NCI-H2171 (cell line): ENCODE data around the gene POU5F1.
"Not testable (repeated sequence)": the region's sequence is repeated elsewhere in the genome, so short reads cannot be mapped to it uniquely, and the experiment has no call there.

ENCODE experiments used
- DNase-seq: peaks from one replicate; lab custom pipeline; 2025; lab: John Stamatoyannopoulos, UW

POU5F1 gene

DNA sequence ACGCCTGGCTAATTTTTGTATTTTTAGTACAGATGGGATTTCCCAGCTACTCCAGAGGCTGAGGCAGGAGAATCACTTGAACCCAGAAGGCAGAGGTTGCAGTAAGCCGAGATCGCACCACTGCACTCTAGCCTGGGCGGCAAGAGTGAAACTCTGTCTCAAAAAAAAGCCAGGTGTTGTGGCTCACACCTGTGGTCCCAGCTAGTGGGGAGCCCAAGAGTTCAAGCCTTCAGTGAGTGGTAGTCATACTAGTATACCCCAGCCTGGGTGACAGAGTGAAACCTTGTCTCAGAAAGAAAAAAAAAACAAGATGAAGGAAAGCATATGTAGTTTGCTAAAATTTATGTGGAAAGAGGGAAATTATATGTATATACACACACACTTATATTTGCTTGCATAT lies 20.0 kb upstream of the POU5F1 start:
- DNase-seq = no peak

DNA sequence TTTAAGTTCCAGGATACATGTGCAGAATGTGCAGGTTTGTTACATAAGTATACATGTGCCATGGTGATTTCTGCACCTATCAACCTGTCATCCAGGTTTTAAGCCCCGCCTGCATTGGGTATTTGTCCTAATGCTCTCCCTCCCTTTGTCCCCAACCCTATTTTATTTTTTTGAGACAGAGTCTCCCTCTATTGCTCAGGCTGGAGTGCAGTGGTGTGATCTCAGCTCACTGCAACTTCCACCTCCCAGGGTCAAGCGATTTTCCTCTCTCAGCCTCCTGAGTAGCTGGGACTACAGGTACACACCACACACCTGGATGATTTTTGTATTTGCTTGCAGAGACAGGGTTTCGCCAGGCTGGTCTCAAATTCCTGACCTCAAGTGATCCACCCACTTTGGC lies 18.7 kb upstream of the POU5F1 start:
- not testable (repeated sequence) for DNase-seq

DNA sequence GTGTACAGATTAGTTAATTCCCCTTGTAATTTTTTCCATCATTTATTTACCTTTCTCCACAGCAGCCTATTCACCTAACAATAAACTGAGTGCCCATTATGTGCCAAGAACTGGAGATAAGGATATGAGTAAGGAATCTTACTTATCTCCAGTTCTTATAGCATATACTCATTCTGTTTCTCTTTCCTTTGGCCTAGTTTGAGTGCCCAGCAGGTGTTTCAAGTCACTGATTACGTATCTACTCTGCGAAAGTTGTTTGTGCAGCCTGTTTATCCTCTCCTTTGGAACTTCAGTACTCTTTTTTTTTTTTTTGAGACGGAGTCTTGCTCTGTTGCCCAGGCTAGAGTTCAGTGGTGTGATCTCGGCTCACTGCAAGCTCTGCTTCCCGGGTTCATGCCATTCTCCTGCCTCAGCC lies 17.3 kb upstream of the POU5F1 start:
- DNase-seq = no peak

DNA sequence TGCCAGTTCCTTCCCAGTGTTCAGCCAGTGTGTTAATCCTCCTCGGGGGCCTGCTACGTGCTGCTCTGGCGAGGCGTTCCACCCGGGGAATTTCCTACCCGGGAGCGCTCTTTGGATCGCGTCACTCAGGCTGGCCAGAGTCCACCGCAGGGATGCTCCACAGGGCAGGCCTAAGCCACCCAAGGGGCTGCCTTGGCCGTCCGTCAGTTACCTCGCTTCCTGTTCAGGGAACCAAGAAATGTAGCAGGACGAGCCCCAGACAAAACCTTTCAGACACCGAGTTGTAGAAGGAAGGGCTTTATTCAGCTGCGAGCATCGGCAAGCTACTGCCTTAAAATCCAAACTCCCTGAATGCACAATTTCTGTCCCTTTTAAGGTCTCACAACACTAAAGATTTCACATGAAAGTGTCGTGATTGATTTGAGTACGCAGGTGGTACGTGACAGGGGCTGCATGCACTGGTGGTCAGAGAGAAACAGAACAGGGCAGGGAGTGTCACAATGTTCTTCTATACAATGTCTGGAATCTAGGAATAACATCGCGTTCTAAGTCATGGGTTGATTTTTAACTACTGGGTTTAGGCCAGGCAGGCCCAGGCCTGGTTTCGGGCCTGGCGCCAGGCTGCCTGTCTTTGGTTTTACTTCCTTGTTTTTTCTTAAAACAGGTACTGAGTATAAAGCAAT lies 15.7 kb upstream of the POU5F1 start:
- DNase-seq = no peak

DNA sequence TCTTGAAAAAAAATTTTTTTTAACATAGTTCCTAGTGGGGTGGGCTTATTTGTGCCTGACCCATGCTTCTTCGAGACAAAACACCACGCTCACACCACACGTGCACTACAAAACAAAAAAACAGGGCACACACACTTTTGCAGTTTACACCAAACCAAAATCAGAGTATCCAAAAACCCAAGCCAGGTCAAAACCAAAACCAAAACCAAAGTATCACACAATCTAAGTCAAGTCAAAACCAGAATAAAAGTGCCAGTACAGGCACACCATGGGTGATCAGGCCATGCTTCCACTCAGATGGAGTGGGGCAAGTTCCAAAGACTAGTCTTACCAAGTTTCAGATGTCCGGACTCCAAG lies 15.2 kb upstream of the POU5F1 start:
- not testable (repeated sequence) for DNase-seq

DNA sequence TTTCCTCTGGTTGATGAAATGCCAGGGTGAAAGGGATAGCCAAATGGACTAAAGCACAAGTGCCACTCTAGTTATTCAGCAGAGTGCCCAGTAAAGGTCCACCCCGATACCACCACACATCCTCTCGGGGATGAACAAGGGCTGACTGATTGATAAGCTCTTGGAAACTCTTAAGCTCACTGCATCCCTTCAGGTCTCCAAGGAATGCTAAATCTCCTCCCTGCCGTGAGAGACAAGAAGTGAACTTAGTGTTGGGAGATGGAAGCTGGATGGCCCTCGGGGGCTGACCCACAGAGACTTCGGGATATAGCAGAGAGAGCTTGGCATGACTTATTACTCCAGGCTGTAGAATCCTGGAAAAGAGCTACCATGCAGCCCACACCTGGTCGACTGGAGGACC lies 13.4 kb upstream of the POU5F1 start:
- DNase-seq = not testable (repeated sequence)

DNA sequence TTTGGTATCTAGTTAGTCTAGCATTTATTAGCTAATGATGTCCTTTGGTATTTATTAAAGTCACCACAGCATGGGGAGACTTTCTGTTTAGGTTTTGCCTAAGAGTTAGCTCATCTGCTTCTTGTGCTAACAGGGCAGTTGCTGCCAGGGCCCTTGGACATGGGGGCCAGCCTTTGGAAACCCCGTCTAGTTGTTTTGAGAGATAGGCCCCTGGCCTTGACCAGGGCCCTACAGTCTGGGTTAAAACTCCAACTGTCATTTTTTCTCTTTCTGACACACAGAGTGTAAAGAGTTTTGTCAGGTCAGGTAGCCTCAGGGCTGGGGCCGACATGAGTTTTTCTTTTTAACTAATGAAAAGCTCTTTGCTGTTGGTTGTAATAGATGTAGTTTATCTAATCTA lies 12.8 kb upstream of the POU5F1 start:
- not testable (repeated sequence) for DNase-seq

DNA sequence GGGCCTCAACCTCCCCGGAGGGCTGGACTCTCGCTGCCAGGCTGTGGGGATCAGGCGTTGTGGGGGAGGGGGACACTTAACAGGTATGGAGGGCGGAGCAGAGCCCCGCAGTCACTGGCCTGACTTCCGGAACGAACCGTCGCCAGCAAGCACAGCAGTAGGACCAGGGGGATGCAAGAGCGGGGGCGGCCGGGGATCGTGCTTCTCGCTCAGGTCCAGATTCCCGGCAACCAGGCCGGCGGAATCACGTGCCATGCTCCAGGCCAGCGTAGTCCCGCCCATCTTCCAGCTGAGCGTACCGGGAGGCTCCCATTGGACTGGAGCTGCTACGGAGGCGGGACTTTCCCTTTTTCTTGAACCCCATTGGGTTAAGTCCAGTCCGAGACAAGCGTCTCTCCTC lies 10.0 kb upstream of the POU5F1 start:
- no peak for DNase-seq

DNA sequence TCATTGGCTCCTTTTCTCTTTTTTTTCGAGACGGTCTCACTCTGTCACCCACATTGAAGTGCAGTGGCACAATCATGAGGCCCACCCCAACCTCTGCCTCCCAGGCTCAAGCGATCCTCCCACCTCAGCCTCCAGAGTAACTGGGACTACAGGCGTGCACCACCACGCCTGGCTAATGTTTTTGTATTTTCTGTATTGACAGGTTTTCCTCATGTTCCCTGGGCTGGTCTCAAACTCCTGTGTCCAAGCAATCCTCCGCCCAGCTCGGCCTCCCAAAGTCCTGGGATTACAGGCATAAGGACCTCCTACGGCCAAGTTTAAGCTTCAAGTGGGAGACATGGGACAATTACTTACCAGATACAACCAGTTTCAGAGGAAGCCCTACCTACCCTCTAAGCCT lies 9.4 kb upstream of the POU5F1 start:
- no peak for DNase-seq

DNA sequence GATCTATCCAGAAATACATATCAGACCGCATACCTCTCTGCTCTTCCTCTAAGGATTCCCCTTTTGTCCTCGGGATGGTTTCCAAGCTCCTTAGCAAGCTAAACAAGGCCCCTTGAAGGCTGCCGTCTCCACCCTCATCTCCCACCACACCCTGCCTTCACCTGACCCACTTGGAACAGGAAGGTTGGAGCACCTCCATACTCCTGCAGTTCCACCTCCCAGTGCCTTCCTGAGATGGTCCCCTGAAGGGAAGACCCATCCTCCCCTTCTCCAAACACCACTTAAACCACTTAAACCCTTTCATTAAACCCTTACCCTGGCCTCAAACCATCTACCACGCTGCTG lies 8.5 kb upstream of the POU5F1 start:
- DNase-seq = no peak

DNA sequence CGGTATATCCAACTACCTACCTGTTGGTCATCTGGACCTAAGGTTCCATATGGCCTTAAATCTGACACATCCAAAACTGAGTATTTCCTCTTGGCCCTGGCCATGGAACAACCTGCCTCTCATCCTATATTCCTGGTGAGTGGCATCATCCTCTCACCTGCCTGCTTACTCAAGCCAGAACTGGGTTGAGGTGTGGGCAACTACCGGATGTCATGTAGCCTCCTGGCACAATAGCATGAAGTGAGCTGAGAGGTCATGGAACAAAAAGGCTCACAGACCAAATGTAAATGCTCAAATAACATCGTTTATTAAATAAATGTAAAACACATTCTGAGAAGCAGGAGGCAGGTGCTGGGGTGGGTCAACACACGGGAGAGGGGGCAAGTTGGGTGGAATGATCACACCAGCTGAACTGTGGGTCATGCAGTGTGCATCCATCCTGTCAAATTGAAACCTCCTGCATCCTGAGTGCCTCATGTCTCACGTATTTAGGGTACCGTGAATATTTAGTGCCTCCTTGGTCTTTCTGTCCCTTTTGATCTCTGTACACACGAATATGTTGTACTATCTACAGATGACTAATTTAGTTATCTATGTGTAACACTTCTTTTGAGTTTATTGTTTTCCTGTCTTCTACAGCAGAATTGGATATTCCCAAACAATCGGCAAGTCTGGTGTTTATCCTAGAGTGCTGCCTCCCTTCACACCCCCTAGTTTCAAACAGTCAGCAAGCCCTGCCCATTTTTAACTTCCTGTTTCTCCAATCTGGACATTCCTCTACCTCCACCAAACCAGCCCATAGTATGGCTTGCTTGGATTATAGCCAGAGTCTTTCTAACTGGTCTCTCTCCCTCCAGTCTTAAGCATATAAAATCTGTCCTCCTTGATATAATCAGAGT lies 7.9 kb upstream of the POU5F1 start:
- no peak for DNase-seq

DNA sequence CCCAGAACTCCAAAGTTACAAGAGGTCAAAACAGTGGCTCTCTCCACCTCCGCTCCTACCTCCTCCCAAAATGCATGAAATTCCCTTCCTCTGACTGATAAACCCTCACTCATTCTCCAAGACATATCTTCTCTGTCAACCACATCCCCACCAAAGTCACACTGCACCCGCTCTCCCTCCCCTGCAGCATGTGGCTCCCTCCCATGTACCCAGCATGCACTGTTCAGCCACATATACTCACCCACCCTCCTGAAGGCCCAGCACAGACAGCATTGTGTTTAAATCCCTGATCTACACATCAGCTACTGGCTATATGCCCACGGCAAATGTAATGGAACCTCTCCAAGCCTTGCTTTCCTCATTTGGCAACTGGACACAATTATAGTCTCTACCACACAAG lies 5.5 kb upstream of the POU5F1 start:
- DNase-seq = no peak

DNA sequence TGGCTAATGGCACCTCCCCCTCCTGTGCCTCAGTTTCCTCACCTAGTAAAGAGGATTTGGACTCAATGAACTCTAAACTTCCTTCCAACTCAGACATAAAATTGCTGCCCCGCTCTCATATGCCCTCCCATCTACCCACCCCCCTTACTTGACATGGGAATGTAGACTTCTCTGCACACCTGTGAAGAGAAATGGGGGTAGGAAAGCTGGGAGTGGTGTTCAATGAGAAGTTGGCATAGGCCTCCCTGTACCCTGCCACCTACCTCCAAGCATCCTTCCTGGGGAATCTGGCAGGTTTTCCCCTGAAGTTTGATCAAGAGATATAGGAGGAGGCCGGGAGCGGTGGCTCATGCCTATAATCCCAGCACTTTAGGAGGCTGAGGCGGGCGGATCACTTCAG lies 3.9 kb upstream of the POU5F1 start:
- DNase-seq = no peak

DNA sequence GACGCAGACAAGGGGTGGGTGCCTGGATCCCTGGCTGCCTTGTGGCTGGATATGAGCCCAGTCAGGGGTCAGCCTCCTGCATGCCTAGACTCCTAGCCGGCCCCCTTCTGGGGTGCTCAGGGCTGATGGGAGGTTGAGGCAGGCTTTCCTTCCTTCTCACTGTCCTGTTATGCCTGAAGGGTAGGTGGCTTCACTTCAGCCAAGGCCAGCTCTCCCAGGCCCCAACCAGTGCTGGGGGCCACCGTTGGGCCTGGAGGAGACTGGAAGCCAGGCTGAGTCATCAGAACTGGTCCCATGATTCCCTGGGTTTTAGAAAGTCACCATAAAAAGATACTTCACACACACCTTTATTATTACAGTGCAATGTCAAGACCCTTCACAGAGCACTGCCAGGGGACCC lies 2.9 kb upstream of the POU5F1 start:
- no peak for DNase-seq

DNA sequence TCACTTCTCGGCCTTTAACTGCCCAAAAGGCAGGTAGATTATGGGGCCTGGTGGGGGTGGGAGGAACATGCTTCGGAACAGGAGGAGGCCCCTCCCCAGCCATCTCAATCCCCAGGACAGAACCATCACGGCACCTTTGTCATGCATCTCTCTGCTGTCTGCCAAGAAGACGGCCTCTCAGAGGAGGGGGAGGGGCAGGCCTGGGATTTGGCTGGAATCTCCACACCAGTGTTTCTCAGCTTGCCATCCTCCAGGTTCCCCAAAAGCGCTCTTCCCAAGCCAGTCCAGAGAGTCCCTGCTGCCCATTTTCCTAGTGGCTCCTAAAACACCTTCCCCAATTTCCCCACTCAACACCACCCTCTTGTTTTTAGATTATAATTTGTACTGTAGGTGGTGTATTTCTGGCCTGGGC lies 2.5 kb upstream of the POU5F1 start:
- DNase-seq = no peak

DNA sequence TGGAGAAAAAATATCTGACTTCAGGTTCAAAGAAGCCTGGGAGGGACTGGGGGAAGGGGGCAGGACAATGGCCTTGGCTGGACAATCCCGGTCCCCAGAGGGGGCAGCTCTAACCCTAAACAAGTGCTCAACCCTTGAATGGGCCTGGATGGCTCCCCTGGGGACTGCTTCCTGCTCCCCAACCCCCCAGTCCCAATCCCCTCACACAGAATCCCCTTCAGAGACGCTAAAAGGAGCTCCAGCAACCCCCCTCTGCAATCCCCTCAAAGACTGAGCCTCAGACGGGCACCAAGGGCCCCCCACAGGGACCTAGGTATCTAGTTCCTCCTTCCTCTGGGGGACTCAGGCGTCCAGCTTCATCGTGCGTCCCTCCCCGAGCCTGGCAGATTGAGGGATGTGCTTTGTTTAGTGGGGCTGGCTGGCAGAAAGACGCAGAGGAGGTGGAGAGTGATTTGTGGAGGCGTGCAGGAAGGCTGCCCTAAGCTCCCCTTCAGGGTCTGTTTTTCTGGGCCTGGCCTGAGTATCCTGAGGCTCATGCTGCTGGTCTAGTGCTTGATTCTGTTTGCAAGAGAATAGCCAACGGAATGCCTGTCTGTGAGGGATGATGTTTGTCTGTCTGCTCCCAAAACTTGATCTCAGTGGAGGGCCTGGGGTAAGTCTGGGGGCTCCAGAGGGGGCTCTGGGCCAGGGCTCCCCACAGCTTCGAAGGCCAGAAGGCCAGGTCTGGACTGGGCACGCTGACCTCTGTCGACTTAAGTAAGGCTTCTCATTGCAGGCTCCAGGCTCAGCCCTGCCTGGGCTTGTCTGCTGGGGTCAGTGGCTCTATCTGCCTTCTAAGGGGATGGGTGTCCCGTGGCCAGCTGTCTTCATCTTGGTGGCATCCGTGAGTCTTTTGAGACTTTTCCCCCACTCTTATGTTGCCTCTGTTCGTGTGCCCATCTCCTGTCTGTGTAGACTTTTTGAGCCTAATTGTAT lies 1.7 kb upstream of the POU5F1 start:
- DNase-seq = no peak

DNA sequence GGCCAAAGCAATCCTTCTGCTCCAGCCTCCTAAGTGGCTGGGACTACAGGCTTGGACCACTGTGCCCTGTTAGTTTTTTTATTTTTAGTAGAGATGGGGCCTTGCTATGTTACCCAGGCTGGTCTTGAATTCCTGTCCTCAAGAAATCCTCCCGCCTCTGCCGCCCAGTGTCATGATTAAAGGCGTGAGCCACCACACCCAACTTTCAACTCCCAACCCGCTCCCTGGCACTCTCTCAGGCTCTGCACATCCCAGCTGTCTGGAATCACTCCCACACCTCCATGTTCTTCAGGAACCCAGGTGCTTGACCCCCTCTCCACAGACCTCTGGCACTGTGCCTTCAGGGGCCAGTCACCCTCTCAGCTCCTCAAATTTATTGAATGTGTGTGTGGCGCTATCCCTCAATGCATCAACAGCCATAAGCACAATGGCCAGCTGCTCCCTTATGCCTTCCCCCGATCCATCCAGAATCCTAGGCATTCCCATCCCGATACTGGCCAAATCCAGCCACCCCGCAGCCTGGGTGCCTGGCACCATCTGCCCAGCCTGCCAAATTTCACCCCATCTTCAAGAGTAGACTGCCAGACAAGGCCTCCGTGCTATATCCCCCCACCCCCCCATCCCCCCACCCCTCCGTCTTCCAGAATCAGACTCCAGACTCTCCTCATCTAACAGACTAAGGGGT lies 647 bp upstream of the POU5F1 start:
- DNase-seq = no peak

DNA sequence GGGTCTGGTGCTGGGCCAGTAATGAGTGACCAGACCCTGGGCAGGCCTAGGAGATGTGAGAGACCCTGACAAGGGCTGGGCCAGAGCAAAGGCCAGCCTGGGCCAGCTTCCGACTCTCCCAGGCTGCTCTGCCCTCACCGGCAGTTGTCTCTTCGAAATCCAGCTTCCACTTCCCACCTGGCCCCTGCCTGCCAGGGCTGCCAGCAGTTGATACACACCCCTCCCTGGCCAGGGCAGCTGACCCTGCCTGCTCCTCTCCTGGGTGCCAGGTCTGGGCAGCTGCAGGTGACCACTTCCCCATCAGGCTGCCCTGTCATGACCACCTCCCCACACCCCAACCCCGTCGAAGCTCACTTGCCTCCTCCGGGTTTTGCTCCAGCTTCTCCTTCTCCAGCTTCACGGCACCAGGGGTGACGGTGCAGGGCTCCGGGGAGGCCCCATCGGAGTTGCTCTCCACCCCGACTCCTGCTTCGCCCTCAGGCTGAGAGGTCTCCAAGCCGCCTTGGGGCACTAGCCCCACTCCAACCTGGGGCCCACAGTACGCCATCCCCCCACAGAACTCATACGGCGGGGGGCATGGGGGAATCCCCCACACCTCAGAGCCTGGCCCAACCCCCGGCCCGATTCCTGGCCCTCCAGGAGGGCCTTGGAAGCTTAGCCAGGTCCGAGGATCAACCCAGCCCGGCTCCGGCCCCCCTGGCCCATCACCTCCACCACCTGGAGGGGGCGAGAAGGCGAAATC lies 453 bp downstream of the POU5F1 start:
- not testable (repeated sequence) for DNase-seq

DNA sequence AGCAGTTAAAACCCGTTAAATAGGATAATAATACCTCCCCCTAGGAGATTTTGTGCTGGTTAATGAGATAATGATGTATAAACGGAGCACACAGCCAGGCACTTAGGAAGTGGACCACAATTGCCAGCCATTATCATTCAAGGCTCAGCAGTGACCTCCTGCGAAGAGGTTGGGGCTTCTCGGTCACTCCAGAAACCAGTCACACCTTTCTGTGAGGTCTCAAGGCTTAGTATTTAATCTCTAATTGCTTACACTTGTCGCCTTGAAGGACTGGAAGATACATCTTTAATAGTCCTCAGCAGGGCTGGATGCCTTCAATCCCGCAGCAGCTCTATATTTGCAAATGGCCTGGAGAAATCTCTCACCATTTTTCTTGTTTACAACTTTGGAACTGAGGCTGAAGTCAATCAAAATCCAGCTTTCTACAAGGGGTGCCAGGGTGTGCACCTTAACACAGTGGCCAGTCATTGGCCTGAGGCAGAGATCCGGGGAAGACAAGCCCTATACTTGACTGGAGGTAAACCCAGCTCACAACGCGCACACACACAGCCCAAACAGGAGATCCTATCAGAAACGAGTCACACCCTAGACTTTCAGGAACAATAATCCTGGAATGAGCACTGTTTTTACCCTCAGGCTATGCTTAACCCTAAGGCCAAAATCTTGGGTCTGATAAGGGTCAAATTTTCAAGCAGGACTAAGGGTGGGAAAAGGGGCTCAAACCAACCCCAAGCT lies 1.2 kb downstream of the POU5F1 start:
- no peak for DNase-seq

DNA sequence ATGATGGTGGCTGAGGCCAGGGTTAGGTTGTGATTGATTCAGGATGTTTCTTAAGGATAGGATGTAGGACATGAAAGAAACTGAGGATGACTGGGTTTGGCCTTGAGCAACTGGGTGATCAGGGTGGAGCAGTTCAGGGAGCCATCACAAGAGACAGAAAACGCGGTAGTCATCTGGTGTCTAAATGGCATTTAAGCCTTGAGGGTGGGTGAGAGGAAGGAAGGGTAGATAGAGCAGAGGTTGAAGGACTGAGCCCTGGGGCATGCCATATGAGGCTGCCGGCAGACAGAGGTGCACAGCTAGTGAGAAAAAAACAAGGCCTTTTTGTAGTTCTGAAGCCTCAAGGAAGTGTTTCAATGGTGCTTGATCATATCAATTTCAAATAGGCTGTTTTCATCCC lies 1.9 kb downstream of the POU5F1 start:
- DNase-seq = no peak

DNA sequence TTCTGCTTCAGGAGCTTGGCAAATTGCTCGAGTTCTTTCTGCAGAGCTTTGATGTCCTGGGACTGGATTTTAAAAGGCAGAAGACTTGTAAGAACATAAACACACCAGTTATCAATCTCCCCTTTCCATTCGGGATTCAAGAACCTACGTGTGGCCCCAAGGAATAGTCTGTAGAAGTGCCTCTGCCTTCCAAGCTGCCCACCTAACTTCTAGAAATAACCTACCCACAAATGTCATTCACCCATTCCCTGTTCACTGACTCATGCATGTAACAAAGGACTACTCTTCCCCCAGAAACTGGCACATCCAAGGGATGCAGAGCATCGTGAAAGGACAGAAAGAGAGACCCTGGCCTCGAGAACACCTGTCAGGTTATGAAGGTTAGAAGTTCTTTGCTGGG lies 4.5 kb downstream of the POU5F1 start:
- no peak for DNase-seq
